Breast epithelium (tissue), 4 donors: ENCODE measurements around the gene PRKAR1B. TPM values are rescaled to one million over a fixed set of nuclear protein-coding genes. Genes with fewer than 3 reads are reported as not detected.

Source experiments
- DNase-seq, 2 donors: peaks; one replicate each; pipeline ENCODE4 v3.0.0-alpha.2; 2019; ENCODE audit warnings: low spot score in 2 of 2
- H3K27ac ChIP-seq, 2 donors: fragments of 200-600 bp; sonication (generic) in 1 of 2; one replicate each; pipeline ENCODE4 v1.5.1; 2016 to 2019; ENCODE audit warnings: mild to moderate bottlenecking in 1 of 2
- H3K27me3 ChIP-seq, 2 donors: fragments of 200-600 bp; sonication (generic) in 1 of 2; one replicate each; pipeline versions ENCODE4 v1.5.1 to v1.6.0; 2017 to 2019; ENCODE audit warnings: control low read depth in 1 of 2, mild to moderate bottlenecking in 1 of 2
- H3K36me3 ChIP-seq: fragments of 200-600 bp; one replicate; pipeline ENCODE4 v1.5.1; 2019
- H3K4me1 ChIP-seq, 2 donors: fragments of 200-600 bp; sonication (generic); one replicate each; pipeline ENCODE4 v1.5.1; 2016 to 2019; ENCODE audit warnings: control low read depth in 1 of 2
- H3K4me3 ChIP-seq, 3 donors: fragments of 200-600 bp; sonication (generic); 1 replicate in 2 of 3; 2 replicates in 1 of 3; pipeline ENCODE4 v1.5.1; 2016 to 2019; ENCODE audit warnings: mild to moderate bottlenecking in 3 of 3, moderate library complexity in 2 of 3
- H3K9me3 ChIP-seq, 2 donors: fragments of 200-600 bp; sonication (generic) in 1 of 2; one replicate each; pipeline ENCODE4 v1.5.1; 2016 to 2019; ENCODE audit warnings: control low read depth in 1 of 2
- CTCF ChIP-seq, 3 donors: fragments of 450-650 bp; IDR thresholded peaks; one replicate each; pipeline ENCODE4 v1.5.1; 2016 to 2017; ENCODE audit warnings: antibody characterized with exemption in 3 of 3, mild to moderate bottlenecking in 3 of 3, moderate library complexity in 3 of 3
- POLR2A ChIP-seq: fragments of 450-650 bp; IDR thresholded peaks from one replicate; pipeline ENCODE4 v1.6.1; 2016; ENCODE audit warnings: antibody characterized with exemption, mild to moderate bottlenecking, moderate library complexity
- POLR2AphosphoS5 ChIP-seq, 3 donors: sonication (generic); formaldehyde crosslinking; IDR thresholded peaks; one replicate each; pipeline ENCODE4 v1.6.1; 2017; ENCODE audit warnings: antibody characterized with exemption in 3 of 3
- intact Hi-C: fragments of 100-400 bp; cut with DNase I; formaldehyde crosslinking; loops from one replicate; pipeline ENCODE4 v1.15.1; 2023; ENCODE audit warnings: low total_unique reads
- total RNA-seq, 3 donors: library from RNA; depleted of rRNA; stranded (reverse); fragments of >200 nt; gene quantifications; one replicate each; pipeline ENCODE4 v1.1.0, GENCODE V29; 2016

Gene PRKAR1B
- total RNA-seq, 3 donors from 2014 or later, result 3.7 to 10.5 (median 7.9) TPM

- intact Hi-C loops, result no loop called here
- Histone ChIP-seq H3K36me3 (no peaks in the 10 kb centered on the region), H3K27me3 (no peaks in the 10 kb centered on the region), H3K4me1 (no peaks in the 10 kb centered on the region), H3K4me3 (no peak overlapping the region), H3K9me3 (peaks cover 0 to 11% of the 10 kb centered on the region in 2 donors), H3K27ac (no peak overlapping the region)
- no peak for DNase-seq
- no peak for TF ChIP-seq POLR2A
- no peak for TF ChIP-seq POLR2AphosphoS5 (IDR thresholded peaks at IDR 0.05)
- no peak for TF ChIP-seq CTCF (IDR thresholded peaks at IDR 0.05)
These were observed 7.1 kb upstream of the PRKAR1B start for GRCh38 chr7:734214-734613.

- Histone ChIP-seq H3K27me3 (no peaks in the 10 kb centered on the region), H3K9me3 (peaks cover 0 to 11% of the 10 kb centered on the region in 2 donors), H3K36me3 (no peaks in the 10 kb centered on the region), H3K4me3 (no peak overlapping the region), H3K27ac (no peak overlapping the region), H3K4me1 (peaks cover 4 to 7% of the 10 kb centered on the region in 2 donors)
- no peak for DNase-seq
- intact Hi-C loops, result no loop called here
- TF ChIP-seq POLR2A (no peak), POLR2AphosphoS5 (IDR thresholded peaks at IDR 0.05) (no peak), CTCF (IDR thresholded peaks at IDR 0.05) (no peak)
These were observed 5.5 kb upstream of the PRKAR1B start for GRCh38 chr7:732556-732955.

GRCh38 chr7:732094-732541 is 5.0 kb upstream of the PRKAR1B start:
- H3K9me3 ChIP-seq, result peaks cover 0 to 11% of the 10 kb centered on the region in 2 donors
- intact Hi-C loops, result no loop called here
- no peak overlapping the region for H3K27ac ChIP-seq
- TF ChIP-seq CTCF (IDR thresholded peaks at IDR 0.05), result peak in 1 of 3 donors; percentile 20
- no peak for TF ChIP-seq POLR2A
- TF ChIP-seq POLR2AphosphoS5 (IDR thresholded peaks at IDR 0.05), result no peak
- H3K36me3 ChIP-seq, result no peaks in the 10 kb centered on the region
- no peak overlapping the region for H3K4me3 ChIP-seq
- H3K4me1 ChIP-seq, result peaks cover 4 to 8% of the 10 kb centered on the region in 2 donors
- no peaks in the 10 kb centered on the region for H3K27me3 ChIP-seq
- DNase-seq, result peak in 1 of 2 donors; percentile 51

- Histone ChIP-seq H3K4me3 (no peak overlapping the region), H3K36me3 (no peaks in the 10 kb centered on the region), H3K4me1 (peaks cover 4 to 8% of the 10 kb centered on the region in 2 donors), H3K9me3 (peaks cover 0 to 11% of the 10 kb centered on the region in 2 donors), H3K27ac (no peak overlapping the region), H3K27me3 (no peaks in the 10 kb centered on the region)
- intact Hi-C loops, result no loop called here
- DNase-seq, result no peak
- TF ChIP-seq POLR2AphosphoS5 (IDR thresholded peaks at IDR 0.05) (no peak), CTCF (IDR thresholded peaks at IDR 0.05) (no peak), POLR2A (no peak)
These were observed 4.5 kb upstream of the PRKAR1B start for GRCh38 chr7:731440-732085.
